GM12801 (cell line): ENCODE data around the gene LIMCH1.

Experiments used
- CTCF ChIP-seq: IDR thresholded peaks from one replicate; pipeline ENCODE4 v1.5.1; 2011; ENCODE audit warnings: control low read depth; ENCODE audit not compliant: insufficient read length; ENCODE audit errors: extremely low read depth

Gene LIMCH1

GRCh38 chr4:41635441-41635840 is 97.5 kb downstream of the LIMCH1 start:
- no peak for TF ChIP-seq CTCF

GRCh38 chr4:41638203-41638602 is 100.2 kb downstream of the LIMCH1 start:
- no peak for TF ChIP-seq CTCF

- TF ChIP-seq CTCF: no peak
Observed at GRCh38 chr4:41638866-41639265, 100.9 kb downstream of the LIMCH1 start.

GRCh38 chr4:41639291-41639690 is 101.3 kb downstream of the LIMCH1 start:
- no peak for TF ChIP-seq CTCF

- TF ChIP-seq CTCF: no peak
Observed at GRCh38 chr4:41640906-41641305, 102.9 kb downstream of the LIMCH1 start.

- no peak for TF ChIP-seq CTCF
Observed at GRCh38 chr4:41643331-41643730, 105.4 kb downstream of the LIMCH1 start.

- no peak for TF ChIP-seq CTCF
Observed at GRCh38 chr4:41644288-41644914, 106.4 kb downstream of the LIMCH1 start.
